Neural crest cell (in vitro differentiated cells): Measurements from ENCODE around the gene STAT3. TPM values are rescaled to one million over a fixed set of nuclear protein-coding genes. Genes with fewer than 3 reads are reported as not detected.
"Not testable (repeated sequence)": the region's sequence is repeated elsewhere in the genome, so short reads cannot be mapped to it uniquely, and the experiment has no call there.

Experiments used
- DNase-seq: peaks from one replicate; pipeline ENCODE4 v3.0.0; 2021; ENCODE audit warnings: low read depth, mixed read lengths, low spot score
- H3K27ac Mint-ChIP-seq: one replicate; pipeline ENCODE4 v1.8.0; 2021; ENCODE audit warnings: mild to moderate bottlenecking, mixed read lengths; ENCODE audit not compliant: unreplicated experiment
- H3K27me3 Mint-ChIP-seq: 2 replicates; pipeline ENCODE4 v1.8.0; 2021; ENCODE audit warnings: low read depth, mild to moderate bottlenecking, mixed read lengths
- H3K36me3 Mint-ChIP-seq: 2 replicates; pipeline ENCODE4 v1.8.0; 2021; ENCODE audit warnings: low read depth, mild to moderate bottlenecking, mixed read lengths
- H3K4me1 Mint-ChIP-seq: 2 replicates; pipeline ENCODE4 v1.8.0; 2021; ENCODE audit warnings: mixed read lengths
- H3K4me3 Mint-ChIP-seq: one replicate; pipeline ENCODE4 v1.8.0; 2021; ENCODE audit warnings: mild to moderate bottlenecking, mixed read lengths
- H3K9me3 Mint-ChIP-seq: 2 replicates; pipeline ENCODE4 v1.8.0; 2021; ENCODE audit warnings: mixed read lengths
- total RNA-seq: library from RNA; stranded (reverse); gene quantifications from 2 replicates; pipeline ENCODE4 v1.2.1, GENCODE V29; 2021
- TF ChIP-seq, protein P1 (sequence below): fragments of 200-600 bp; sonication (generic); conservative IDR thresholded peaks from 2 replicates; pipeline ENCODE4 v1.5.0; 2021; ENCODE audit warnings: antibody characterized with exemption, mild to moderate bottlenecking

The STAT3 gene
- total RNA-seq, 1 donor from 2014 or later, result 40.9 TPM

DNA sequence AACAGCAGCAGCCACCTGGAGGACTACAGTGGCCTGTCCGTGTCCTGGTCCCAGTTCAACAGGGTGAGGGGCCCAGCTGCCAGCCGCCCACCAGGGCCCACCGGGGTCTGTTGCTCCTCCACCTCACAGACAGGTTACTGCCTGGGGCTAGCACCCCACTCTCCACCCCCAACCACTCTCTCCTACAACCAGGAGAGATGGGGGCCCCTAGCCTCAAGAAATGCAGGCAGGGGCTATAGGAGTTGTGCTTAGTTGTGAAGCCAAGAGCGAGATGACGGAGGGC is 81.9 kb downstream of the STAT3 start:
- H3K27ac Mint-ChIP-seq, result no peak overlapping the region
- TF ChIP-seq, protein P1, sequence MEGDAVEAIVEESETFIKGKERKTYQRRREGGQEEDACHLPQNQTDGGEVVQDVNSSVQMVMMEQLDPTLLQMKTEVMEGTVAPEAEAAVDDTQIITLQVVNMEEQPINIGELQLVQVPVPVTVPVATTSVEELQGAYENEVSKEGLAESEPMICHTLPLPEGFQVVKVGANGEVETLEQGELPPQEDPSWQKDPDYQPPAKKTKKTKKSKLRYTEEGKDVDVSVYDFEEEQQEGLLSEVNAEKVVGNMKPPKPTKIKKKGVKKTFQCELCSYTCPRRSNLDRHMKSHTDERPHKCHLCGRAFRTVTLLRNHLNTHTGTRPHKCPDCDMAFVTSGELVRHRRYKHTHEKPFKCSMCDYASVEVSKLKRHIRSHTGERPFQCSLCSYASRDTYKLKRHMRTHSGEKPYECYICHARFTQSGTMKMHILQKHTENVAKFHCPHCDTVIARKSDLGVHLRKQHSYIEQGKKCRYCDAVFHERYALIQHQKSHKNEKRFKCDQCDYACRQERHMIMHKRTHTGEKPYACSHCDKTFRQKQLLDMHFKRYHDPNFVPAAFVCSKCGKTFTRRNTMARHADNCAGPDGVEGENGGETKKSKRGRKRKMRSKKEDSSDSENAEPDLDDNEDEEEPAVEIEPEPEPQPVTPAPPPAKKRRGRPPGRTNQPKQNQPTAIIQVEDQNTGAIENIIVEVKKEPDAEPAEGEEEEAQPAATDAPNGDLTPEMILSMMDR, result no peak
- H3K36me3 Mint-ChIP-seq, result no peaks in the 10 kb centered on the region
- H3K9me3 Mint-ChIP-seq, result no peaks in the 10 kb centered on the region
- H3K4me3 Mint-ChIP-seq, result no peak overlapping the region
- no peaks in the 10 kb centered on the region for H3K27me3 Mint-ChIP-seq
- no peak for DNase-seq
- peaks cover 20% of the 10 kb centered on the region for H3K4me1 Mint-ChIP-seq

DNA sequence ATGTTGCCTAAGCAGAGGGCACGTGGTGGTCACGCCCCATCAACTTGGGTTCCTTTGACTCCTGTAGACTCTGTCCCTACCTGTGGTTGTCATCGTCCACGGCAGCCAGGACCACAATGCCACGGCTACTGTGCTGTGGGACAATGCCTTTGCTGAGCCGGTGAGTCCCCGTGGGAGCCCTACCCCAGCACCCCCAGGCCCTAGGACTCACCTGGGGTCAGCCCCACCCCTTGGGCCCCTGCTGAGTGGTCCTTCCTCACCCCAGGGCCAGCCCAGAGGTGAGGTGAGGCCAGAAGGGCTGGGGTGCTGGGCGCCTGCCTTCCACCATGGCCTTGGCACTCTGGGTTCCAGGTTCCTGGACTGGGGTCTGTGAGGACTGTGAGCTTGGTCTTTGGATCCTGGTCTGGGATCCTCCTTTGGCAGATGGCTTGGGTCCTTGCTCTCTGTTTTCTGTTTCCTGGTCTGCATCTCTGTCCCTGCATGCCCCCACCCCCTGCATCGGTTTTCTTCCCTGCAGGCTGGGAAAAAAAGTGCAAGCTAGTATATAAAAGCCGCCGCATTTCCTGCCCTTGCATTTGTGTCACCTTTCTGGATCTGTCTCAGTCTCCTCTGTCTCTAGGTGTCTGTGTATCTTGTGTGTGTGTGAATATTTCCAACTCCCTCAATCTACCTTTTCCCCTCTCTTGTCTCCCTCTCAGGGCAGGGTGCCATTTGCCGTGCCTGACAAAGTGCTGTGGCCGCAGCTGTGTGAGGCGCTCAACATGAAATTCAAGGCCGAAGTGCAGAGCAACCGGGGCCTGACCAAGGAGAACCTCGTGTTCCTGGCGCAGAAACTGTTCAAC is 82.5 kb downstream of the STAT3 start:
- peaks cover 14% of the 10 kb centered on the region for H3K4me1 Mint-ChIP-seq
- H3K4me3 Mint-ChIP-seq, result no peak overlapping the region
- no peak overlapping the region for H3K27ac Mint-ChIP-seq
- H3K27me3 Mint-ChIP-seq, result no peaks in the 10 kb centered on the region
- no peaks in the 10 kb centered on the region for H3K36me3 Mint-ChIP-seq
- H3K9me3 Mint-ChIP-seq, result no peaks in the 10 kb centered on the region
- DNase-seq, result no peak
- TF ChIP-seq, protein P1, result no peak

- DNase-seq, H3K4me1 Mint-ChIP-seq, H3K9me3 Mint-ChIP-seq, H3K27me3 Mint-ChIP-seq, H3K27ac Mint-ChIP-seq, H3K4me3 Mint-ChIP-seq, H3K36me3 Mint-ChIP-seq: not testable (repeated sequence)
Measured at GRCh38 chr17:42305031-42305330, 83.3 kb downstream of the STAT3 start.

DNA sequence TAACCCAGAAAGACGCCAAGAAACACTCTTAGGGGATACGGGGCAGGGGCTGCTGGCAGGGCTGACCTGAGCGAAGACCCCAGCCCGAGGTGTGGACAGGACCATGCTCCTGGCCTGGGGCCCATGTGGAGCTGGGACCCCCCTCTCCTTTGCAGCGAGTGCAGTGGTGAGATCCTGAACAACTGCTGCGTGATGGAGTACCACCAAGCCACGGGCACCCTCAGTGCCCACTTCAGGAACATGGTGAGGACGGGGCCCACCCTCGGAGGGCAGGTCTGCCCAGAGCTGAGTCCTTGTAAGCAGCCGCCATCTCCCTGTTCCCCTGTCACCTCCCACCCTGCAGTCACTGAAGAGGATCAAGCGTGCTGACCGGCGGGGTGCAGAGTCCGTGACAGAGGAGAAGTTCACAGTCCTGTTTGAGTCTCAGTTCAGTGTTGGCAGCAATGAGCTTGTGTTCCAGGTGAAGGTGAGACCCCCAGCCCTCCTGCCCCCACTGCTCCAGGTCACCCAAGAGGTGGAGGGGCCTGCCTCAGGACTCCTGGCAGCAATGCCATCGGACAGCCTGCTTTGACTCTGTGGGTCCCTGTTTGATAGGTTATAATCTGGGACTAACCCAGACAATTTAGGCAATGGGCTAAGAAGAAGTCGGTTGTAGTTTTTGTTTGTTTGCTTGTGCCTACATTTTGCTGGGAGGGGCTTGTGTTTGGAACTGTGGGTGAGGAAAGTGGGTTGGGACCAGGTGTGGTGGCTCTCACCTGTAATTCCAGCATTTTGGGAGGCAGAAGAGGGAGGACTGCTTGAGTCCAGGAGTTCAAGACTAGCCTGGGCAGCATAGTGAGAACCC is 83.8 kb downstream of the STAT3 start:
- H3K4me3 Mint-ChIP-seq, result no peak overlapping the region
- H3K27ac Mint-ChIP-seq, result no peak overlapping the region
- H3K27me3 Mint-ChIP-seq, result no peaks in the 10 kb centered on the region
- H3K4me1 Mint-ChIP-seq, result peaks cover under 1% of the 10 kb centered on the region
- no peak for DNase-seq
- H3K36me3 Mint-ChIP-seq, result no peaks in the 10 kb centered on the region
- no peaks in the 10 kb centered on the region for H3K9me3 Mint-ChIP-seq
- TF ChIP-seq, protein P1, result no peak

GRCh38 chr17:42303694-42304093 is 84.5 kb downstream of the STAT3 start:
- TF ChIP-seq, protein P1, result no peak
- Mint-ChIP-seq H3K4me1 (no peaks in the 10 kb centered on the region), H3K27ac (no peak overlapping the region), H3K36me3 (no peaks in the 10 kb centered on the region), H3K27me3 (no peaks in the 10 kb centered on the region), H3K9me3 (no peaks in the 10 kb centered on the region), H3K4me3 (no peak overlapping the region)
- no peak for DNase-seq

DNA sequence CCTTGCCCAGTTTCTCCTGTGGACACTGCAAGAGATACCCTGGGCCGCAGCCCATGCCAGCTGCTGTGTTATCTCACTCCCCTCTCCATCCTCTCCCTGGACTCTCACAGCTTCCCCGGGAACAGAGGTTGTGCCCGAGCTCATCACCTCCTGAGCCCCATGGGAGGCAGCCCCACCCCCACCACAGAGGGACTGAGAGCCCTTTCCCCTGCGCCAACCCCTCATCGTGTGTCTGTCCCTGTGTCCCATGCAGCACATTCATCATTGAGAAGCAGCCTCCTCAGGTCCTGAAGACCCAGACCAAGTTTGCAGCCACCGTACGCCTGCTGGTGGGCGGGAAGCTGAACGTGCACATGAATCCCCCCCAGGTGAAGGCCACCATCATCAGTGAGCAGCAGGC is 87.2 kb downstream of the STAT3 start:
- H3K27ac Mint-ChIP-seq, result no peak overlapping the region
- H3K27me3 Mint-ChIP-seq, result no peaks in the 10 kb centered on the region
- no peaks in the 10 kb centered on the region for H3K36me3 Mint-ChIP-seq
- H3K4me1 Mint-ChIP-seq, result no peaks in the 10 kb centered on the region
- no peak for DNase-seq
- no peak overlapping the region for H3K4me3 Mint-ChIP-seq
- TF ChIP-seq, protein P1, result no peak
- H3K9me3 Mint-ChIP-seq, result no peaks in the 10 kb centered on the region

DNA sequence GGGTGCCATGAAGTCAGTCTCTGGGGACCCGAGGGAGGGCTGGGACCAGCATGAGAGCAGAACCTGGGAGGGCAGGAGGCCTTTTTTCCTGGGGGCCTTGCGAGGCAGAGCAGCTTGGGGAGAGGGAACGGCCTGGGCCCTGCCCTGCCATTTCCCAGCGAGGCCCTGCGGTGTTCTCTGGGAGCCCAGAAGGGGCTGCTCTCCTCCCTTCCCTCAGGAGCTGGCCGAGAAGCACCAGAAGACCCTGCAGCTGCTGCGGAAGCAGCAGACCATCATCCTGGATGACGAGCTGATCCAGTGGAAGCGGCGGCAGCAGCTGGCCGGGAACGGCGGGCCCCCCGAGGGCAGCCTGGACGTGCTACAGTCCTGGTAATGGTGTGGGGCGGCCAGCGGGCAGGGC is 88.3 kb downstream of the STAT3 start:
- H3K27ac Mint-ChIP-seq, H3K27me3 Mint-ChIP-seq, H3K36me3 Mint-ChIP-seq, H3K9me3 Mint-ChIP-seq, DNase-seq, H3K4me1 Mint-ChIP-seq, H3K4me3 Mint-ChIP-seq: not testable (repeated sequence)

- not testable (repeated sequence) for H3K9me3 Mint-ChIP-seq, H3K4me3 Mint-ChIP-seq, H3K4me1 Mint-ChIP-seq, H3K36me3 Mint-ChIP-seq, H3K27ac Mint-ChIP-seq, H3K27me3 Mint-ChIP-seq, DNase-seq
Measured at GRCh38 chr17:42299361-42299760, 88.9 kb downstream of the STAT3 start.
